ENCODE measurements around the gene LRRC25.

The LRRC25 gene

GRCh38 chr19:18399008-18399407 is 1.6 kb upstream of the LRRC25 start:
- DNase-seq, result peak; percentile 80
- WGBS, result 35% methylated on average over 6 of the region's 6 CpGs
- Histone ChIP-seq H3K14ac (ENCODE audit: low read length in 2 of 2) (no peak overlapping the region), H3K9me3 (ENCODE audit: control insufficient read depth, low read length) (no peaks in the 10 kb centered on the region), H2BK120ac (ENCODE audit: low read depth, low read length) (no peak overlapping the region), H2BK15ac (ENCODE audit: low read depth, poor library complexity, severe bottlenecking) (no peak overlapping the region), H3K27ac (ENCODE audit: low read length, poor library complexity, severe bottlenecking) (peak overlapping the region; percentile 51), H3K36me3 (ENCODE audit: control insufficient read depth in 1 of 2, insufficient read depth in 2 of 2, low read depth in 1 of 2, low read length in 2 of 2) (no peaks in the 10 kb centered on the region), H4K91ac (ENCODE audit: low read length) (no peak overlapping the region), H3K18ac (ENCODE audit: low read depth in 1 of 2, low read length in 2 of 2) (no peak overlapping the region), H3K4me1 (ENCODE audit: control insufficient read depth, insufficient read depth, low read depth, low read length) (peaks cover 33% of the 10 kb centered on the region), H3K23ac (ENCODE audit: low read length in 2 of 2) (no peak overlapping the region), H3K4me2 (ENCODE audit: low read length, poor library complexity, severe bottlenecking) (no peak overlapping the region), H2AK5ac (ENCODE audit: low read length, severe bottlenecking) (no peak overlapping the region), H3K4ac (ENCODE audit: low read depth in 1 of 2, low read length in 2 of 2) (no peak overlapping the region), H3K9ac (ENCODE audit: low read length) (no peak overlapping the region), H2BK5ac (ENCODE audit: low read depth, low read length, poor library complexity, severe bottlenecking) (no peak overlapping the region), H3K4me3 (ENCODE audit: insufficient read depth in 1 of 2, low read depth in 1 of 2, low read length in 2 of 2) (no peak overlapping the region), H3K79me1 (replicated peaks; ENCODE audit: low read length, poor library complexity, severe bottlenecking) (no peaks in the 10 kb centered on the region), H2AFZ (ENCODE audit: low read depth, low read length) (no peak overlapping the region), H2BK12ac (ENCODE audit: low read length in 2 of 2) (peak overlapping the region in 1 of 2 experiments; percentile 66), H4K8ac (ENCODE audit: low read length) (peak overlapping the region; percentile 27), H3K27me3 (ENCODE audit: control insufficient read depth in 1 of 2, insufficient read depth in 1 of 2, low read length in 2 of 2) (peaks cover 0 to 19% of the 10 kb centered on the region in 2 experiments)

GRCh38 chr19:18396471-18397241 is 766 bp downstream of the LRRC25 start:
- Histone ChIP-seq H2AK5ac (ENCODE audit: low read length, severe bottlenecking) (no peak overlapping the region), H3K9ac (ENCODE audit: low read length) (no peak overlapping the region), H2AFZ (ENCODE audit: low read depth, low read length) (no peak overlapping the region), H3K4me1 (ENCODE audit: control insufficient read depth, insufficient read depth, low read depth, low read length) (peaks cover 16% of the 10 kb centered on the region), H2BK120ac (ENCODE audit: low read depth, low read length) (no peak overlapping the region), H3K36me3 (ENCODE audit: control insufficient read depth in 1 of 2, insufficient read depth in 2 of 2, low read depth in 1 of 2, low read length in 2 of 2) (no peaks in the 10 kb centered on the region), H3K14ac (ENCODE audit: low read length in 2 of 2) (no peak overlapping the region), H2BK5ac (ENCODE audit: low read depth, low read length, poor library complexity, severe bottlenecking) (no peak overlapping the region), H3K9me3 (ENCODE audit: control insufficient read depth, low read length) (no peaks in the 10 kb centered on the region), H3K27ac (ENCODE audit: low read length, poor library complexity, severe bottlenecking) (no peak overlapping the region), H3K4ac (ENCODE audit: low read depth in 1 of 2, low read length in 2 of 2) (peak overlapping the region in 1 of 2 experiments; percentile 10), H3K23ac (ENCODE audit: low read length in 2 of 2) (no peak overlapping the region), H2BK12ac (ENCODE audit: low read length in 2 of 2) (peak overlapping the region; percentile 53 to 81), H2BK15ac (ENCODE audit: low read depth, poor library complexity, severe bottlenecking) (peak overlapping the region; percentile 17), H3K4me2 (ENCODE audit: low read length, poor library complexity, severe bottlenecking) (no peak overlapping the region), H3K79me1 (replicated peaks; ENCODE audit: low read length, poor library complexity, severe bottlenecking) (no peaks in the 10 kb centered on the region), H3K27me3 (ENCODE audit: control insufficient read depth in 1 of 2, insufficient read depth in 1 of 2, low read length in 2 of 2) (peaks cover 0 to 19% of the 10 kb centered on the region in 2 experiments), H3K4me3 (ENCODE audit: insufficient read depth in 1 of 2, low read depth in 1 of 2, low read length in 2 of 2) (no peak overlapping the region), H4K91ac (ENCODE audit: low read length) (peak overlapping the region; percentile 52), H4K8ac (ENCODE audit: low read length) (no peak overlapping the region), H3K18ac (ENCODE audit: low read depth in 1 of 2, low read length in 2 of 2) (peak overlapping the region; percentile 5 to 46)
- no peak for DNase-seq
- WGBS, result 85% methylated on average over 37 of the region's 37 CpGs

DNA sequence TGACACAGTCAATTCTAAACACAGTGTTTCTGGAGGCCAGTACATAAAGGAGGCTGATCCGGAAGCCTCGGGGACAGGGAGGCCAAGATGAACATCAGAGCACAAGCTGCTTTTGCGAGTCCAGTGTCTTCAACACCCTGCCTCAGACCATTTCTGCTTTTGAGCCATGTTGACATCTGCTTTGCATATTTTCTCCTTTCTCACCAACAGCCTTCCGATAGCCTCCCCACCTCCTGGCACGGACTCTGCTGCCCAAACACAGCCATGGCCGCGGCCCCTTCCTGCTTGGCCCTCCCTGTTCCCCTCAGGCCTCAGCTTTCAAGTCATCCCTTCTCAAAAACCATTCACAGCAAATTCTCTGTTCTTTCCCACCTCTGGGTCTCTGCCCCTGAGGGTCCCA is 3.6 kb downstream of the LRRC25 start:
- Histone ChIP-seq H2BK15ac (ENCODE audit: low read depth, poor library complexity, severe bottlenecking) (no peak overlapping the region), H3K9ac (ENCODE audit: low read length) (peak overlapping the region; percentile 30)
- WGBS, result 92% methylated on average over 7 of the region's 7 CpGs

DNA sequence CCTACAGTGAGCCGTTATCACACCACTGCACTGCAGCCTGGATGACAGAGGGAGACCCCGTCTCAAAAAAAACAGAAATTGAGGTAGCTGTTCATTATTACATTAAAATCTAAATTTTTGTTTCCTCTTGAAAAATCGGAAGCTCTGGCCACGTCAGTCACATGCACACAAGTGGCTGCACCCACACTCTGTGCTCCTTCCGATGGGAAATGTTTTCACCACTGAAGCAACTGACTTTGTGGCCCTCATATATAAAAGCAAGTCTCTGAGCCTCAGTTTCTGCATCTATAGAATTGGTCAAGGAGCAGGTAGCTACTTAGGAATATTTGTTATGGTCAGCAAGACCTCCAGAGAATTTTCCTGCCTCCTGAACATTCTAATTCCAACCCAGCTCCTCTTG is 4.5 kb downstream of the LRRC25 start:
- no peak overlapping the region for H2BK5ac ChIP-seq (ENCODE audit: low read depth, low read length, poor library complexity, severe bottlenecking)
- no peak overlapping the region for H2BK12ac ChIP-seq (ENCODE audit: low read length in 2 of 2)

More for the DNA sequence above, 3.6 kb downstream of the LRRC25 start:
- H3K4me2 ChIP-seq (ENCODE audit: low read length, poor library complexity, severe bottlenecking), result no peak overlapping the region
- H2AFZ ChIP-seq (ENCODE audit: low read depth, low read length), result peak overlapping the region; percentile 3
- no peak overlapping the region for H3K27ac ChIP-seq (ENCODE audit: low read length, poor library complexity, severe bottlenecking)
- H3K4me3 ChIP-seq (ENCODE audit: insufficient read depth in 1 of 2, low read depth in 1 of 2, low read length in 2 of 2), result no peak overlapping the region
- H3K27me3 ChIP-seq (ENCODE audit: control insufficient read depth in 1 of 2, insufficient read depth in 1 of 2, low read length in 2 of 2), result peaks cover 0 to 19% of the 10 kb centered on the region in 2 experiments
- H2AK5ac ChIP-seq (ENCODE audit: low read length, severe bottlenecking), result peak overlapping the region; percentile 38
- H3K36me3 ChIP-seq (ENCODE audit: control insufficient read depth in 1 of 2, insufficient read depth in 2 of 2, low read depth in 1 of 2, low read length in 2 of 2), result peaks cover 12 to 13% of the 10 kb centered on the region in 2 experiments
- no peak overlapping the region for H4K8ac ChIP-seq (ENCODE audit: low read length)
- H2BK5ac ChIP-seq (ENCODE audit: low read depth, low read length, poor library complexity, severe bottlenecking), result no peak overlapping the region
- no peak overlapping the region for H3K14ac ChIP-seq (ENCODE audit: low read length in 2 of 2)
- H3K79me1 ChIP-seq (replicated peaks; ENCODE audit: low read length, poor library complexity, severe bottlenecking), result no peaks in the 10 kb centered on the region
- H2BK12ac ChIP-seq (ENCODE audit: low read length in 2 of 2), result peak overlapping the region in 1 of 2 experiments; percentile 23
- H3K4me1 ChIP-seq (ENCODE audit: control insufficient read depth, insufficient read depth, low read depth, low read length), result peaks cover 10% of the 10 kb centered on the region
- peak overlapping the region; percentile 76 for H4K91ac ChIP-seq (ENCODE audit: low read length)
- H3K23ac ChIP-seq (ENCODE audit: low read length in 2 of 2), result no peak overlapping the region
- H3K4ac ChIP-seq (ENCODE audit: low read depth in 1 of 2, low read length in 2 of 2), result no peak overlapping the region
- no peaks in the 10 kb centered on the region for H3K9me3 ChIP-seq (ENCODE audit: control insufficient read depth, low read length)
- no peak overlapping the region for H2BK120ac ChIP-seq (ENCODE audit: low read depth, low read length)
- no peak overlapping the region for H3K18ac ChIP-seq (ENCODE audit: low read depth in 1 of 2, low read length in 2 of 2)
- no peak for DNase-seq

More for the DNA sequence above, 4.5 kb downstream of the LRRC25 start:
- no peak overlapping the region for H4K91ac ChIP-seq (ENCODE audit: low read length)
- H4K8ac ChIP-seq (ENCODE audit: low read length), result no peak overlapping the region
- no peak overlapping the region for H3K14ac ChIP-seq (ENCODE audit: low read length in 2 of 2)
- no peak overlapping the region for H2AK5ac ChIP-seq (ENCODE audit: low read length, severe bottlenecking)
- peaks cover 14% of the 10 kb centered on the region for H3K4me1 ChIP-seq (ENCODE audit: control insufficient read depth, insufficient read depth, low read depth, low read length)
- no peak overlapping the region for H2BK120ac ChIP-seq (ENCODE audit: low read depth, low read length)
- no peak overlapping the region for H3K18ac ChIP-seq (ENCODE audit: low read depth in 1 of 2, low read length in 2 of 2)
- H3K79me1 ChIP-seq (replicated peaks; ENCODE audit: low read length, poor library complexity, severe bottlenecking), result no peaks in the 10 kb centered on the region
- H3K4ac ChIP-seq (ENCODE audit: low read depth in 1 of 2, low read length in 2 of 2), result no peak overlapping the region
- no peak overlapping the region for H2BK15ac ChIP-seq (ENCODE audit: low read depth, poor library complexity, severe bottlenecking)
- no peaks in the 10 kb centered on the region for H3K9me3 ChIP-seq (ENCODE audit: control insufficient read depth, low read length)
- no peak overlapping the region for H3K23ac ChIP-seq (ENCODE audit: low read length in 2 of 2)
- H3K9ac ChIP-seq (ENCODE audit: low read length), result no peak overlapping the region
- DNase-seq, result no peak
- H3K36me3 ChIP-seq (ENCODE audit: control insufficient read depth in 1 of 2, insufficient read depth in 2 of 2, low read depth in 1 of 2, low read length in 2 of 2), result peaks cover 16 to 21% of the 10 kb centered on the region in 2 experiments
- WGBS, result 99% methylated on average over 5 of the region's 5 CpGs
- no peak overlapping the region for H3K4me3 ChIP-seq (ENCODE audit: insufficient read depth in 1 of 2, low read depth in 1 of 2, low read length in 2 of 2)
- peaks cover 0 to 17% of the 10 kb centered on the region in 2 experiments for H3K27me3 ChIP-seq (ENCODE audit: control insufficient read depth in 1 of 2, insufficient read depth in 1 of 2, low read length in 2 of 2)
- H2AFZ ChIP-seq (ENCODE audit: low read depth, low read length), result no peak overlapping the region
- no peak overlapping the region for H3K27ac ChIP-seq (ENCODE audit: low read length, poor library complexity, severe bottlenecking)
- no peak overlapping the region for H3K4me2 ChIP-seq (ENCODE audit: low read length, poor library complexity, severe bottlenecking)
